Natural killer cell treated with Interleukin-12 subunit alpha and Interleukin-12 subunit beta and Interleukin-15 and Interleukin-18, amount 100 ng/mL, for 72 hours (primary cell): ENCODE results near the gene TCHP. TPM values are rescaled to one million over a fixed set of nuclear protein-coding genes. Genes with fewer than 3 reads are reported as not detected.
A peak's percentile ranks its signal among the peaks of the same experiment; 100 is the strongest.
"Not testable (repeated sequence)": the region's sequence is repeated elsewhere in the genome, so short reads cannot be mapped to it uniquely, and the experiment has no call there.

Source experiments
- ATAC-seq, 2 donors: fragments of 150-1000 bp; cut with Tn5 transposase in 1 of 2; sonication (Bioruptor Pico), chemical (Tn5 transposase) in 1 of 2; 2 replicates each; pipeline ENCODE4 v1.10.0; 2021
- DNase-seq: peaks from one replicate; pipeline ENCODE4 v3.0.0; 2022; ENCODE audit warnings: low spot score
- H3K27ac Mint-ChIP-seq, 2 donors: 1 replicate in 1 of 2; 2 replicates in 1 of 2; pipeline ENCODE4 v1.8.0; 2022; ENCODE audit warnings: mixed read lengths in 2 of 2, mild to moderate bottlenecking in 1 of 2, moderate library complexity in 1 of 2
- H3K27me3 Mint-ChIP-seq, 2 donors: 1 replicate in 1 of 2; 2 replicates in 1 of 2; pipeline ENCODE4 v1.8.0; 2022; ENCODE audit warnings: mixed read lengths in 2 of 2
- H3K36me3 Mint-ChIP-seq: one replicate; pipeline ENCODE4 v1.8.0; 2022; ENCODE audit warnings: mixed read lengths
- H3K4me1 Mint-ChIP-seq, 2 donors: 1 replicate in 1 of 2; 2 replicates in 1 of 2; pipeline ENCODE4 v1.8.0; 2022; ENCODE audit warnings: low read depth in 2 of 2, mixed read lengths in 2 of 2, mild to moderate bottlenecking in 1 of 2
- H3K4me3 Mint-ChIP-seq: one replicate; pipeline ENCODE4 v1.8.0; 2022; ENCODE audit warnings: mixed read lengths
- H3K9me3 Mint-ChIP-seq: 2 replicates; pipeline ENCODE4 v1.8.0; 2022; ENCODE audit warnings: mixed read lengths
- total RNA-seq, 2 donors: library from RNA; stranded (reverse); gene quantifications; one replicate each; pipeline ENCODE4 v1.2.3, GENCODE V29; 2022

The TCHP gene
- total RNA-seq, 2 donors from 2014 or later = 20.5 to 31.1 TPM

DNA sequence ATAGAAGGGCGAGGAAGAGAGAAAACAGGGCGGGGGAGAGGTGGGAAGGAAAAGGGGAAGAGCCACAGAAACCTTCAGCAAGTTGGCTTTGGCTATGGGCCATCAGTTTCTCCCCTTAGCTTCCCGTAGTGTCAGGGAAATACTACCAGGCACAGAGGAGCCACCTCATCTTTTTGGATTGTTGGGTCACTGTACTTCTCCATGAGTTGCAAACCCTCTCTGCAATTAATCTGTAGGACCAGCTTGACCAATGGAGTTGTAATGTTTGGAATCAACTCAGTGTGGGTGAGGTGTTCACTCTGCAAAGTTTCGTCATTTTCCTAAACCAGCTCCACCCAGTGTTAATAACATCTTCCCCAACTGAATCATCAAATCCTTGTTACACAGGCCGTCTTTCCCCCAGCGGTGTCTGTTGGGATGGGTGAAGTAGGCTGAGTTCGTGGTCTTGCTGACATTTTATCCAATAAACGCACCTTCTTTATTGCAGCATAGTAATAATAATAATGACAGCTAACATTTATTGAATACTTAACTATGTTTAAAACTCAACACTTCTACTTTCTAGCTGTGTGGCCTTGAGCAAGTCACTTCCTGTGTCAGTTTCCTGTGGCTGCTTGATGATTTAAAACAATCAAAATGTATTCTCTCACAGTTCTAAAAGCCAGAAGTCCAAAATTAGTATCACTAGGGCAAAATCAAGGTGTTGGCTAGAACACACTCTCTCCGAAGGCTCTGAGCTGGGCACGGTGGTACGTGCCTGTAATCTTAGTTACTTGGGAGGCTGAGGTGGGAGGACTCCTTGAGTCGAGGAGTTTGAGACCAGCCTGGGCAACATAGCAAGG, 11.7 kb upstream of the TCHP start:
- ATAC-seq (peak; percentile 87 to 90), DNase-seq (no peak)
- H3K9me3 Mint-ChIP-seq = no peaks in the 10 kb centered on the region
- peak overlapping the region; percentile 91 for H3K4me3 Mint-ChIP-seq
- no peaks in the 10 kb centered on the region for H3K36me3 Mint-ChIP-seq
- no peaks in the 10 kb centered on the region for H3K27me3 Mint-ChIP-seq
- peak overlapping the region; percentile 92 to 98 for H3K27ac Mint-ChIP-seq
- H3K4me1 Mint-ChIP-seq = peaks cover 41 to 42% of the 10 kb centered on the region in 2 donors

DNA sequence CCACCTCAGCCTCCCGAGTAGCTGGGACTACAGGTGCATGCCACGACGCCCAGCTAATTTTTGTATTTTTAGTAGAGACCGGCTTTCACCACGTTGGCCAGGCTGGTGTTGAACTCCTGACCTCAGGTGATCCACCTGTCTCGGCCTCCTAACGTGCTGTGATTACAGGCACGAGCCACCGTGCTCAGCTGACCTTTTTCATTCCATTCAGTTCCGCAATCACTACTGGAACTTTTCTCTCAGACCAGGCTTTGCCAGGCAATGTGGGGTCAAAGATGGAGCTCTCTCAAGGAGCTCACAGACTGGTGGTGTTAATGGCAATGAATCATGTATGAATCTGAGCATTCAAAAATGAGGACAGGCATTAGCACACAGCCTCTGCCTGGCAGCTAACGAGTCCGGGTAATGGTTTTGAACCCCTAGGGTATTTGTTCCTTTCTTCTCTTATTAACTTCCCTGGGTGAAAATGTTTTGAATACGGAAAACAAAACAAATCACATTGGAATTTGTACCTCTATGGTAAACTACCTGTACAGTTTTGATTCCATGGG, 9.4 kb upstream of the TCHP start:
- Mint-ChIP-seq H3K36me3 (no peaks in the 10 kb centered on the region), H3K9me3 (no peaks in the 10 kb centered on the region), H3K27me3 (no peaks in the 10 kb centered on the region), H3K27ac (peak overlapping the region; percentile 27 to 41), H3K4me3 (no peak overlapping the region), H3K4me1 (peaks cover 44% of the 10 kb centered on the region in 2 donors)
- ATAC-seq (no peak), DNase-seq (no peak)

DNA sequence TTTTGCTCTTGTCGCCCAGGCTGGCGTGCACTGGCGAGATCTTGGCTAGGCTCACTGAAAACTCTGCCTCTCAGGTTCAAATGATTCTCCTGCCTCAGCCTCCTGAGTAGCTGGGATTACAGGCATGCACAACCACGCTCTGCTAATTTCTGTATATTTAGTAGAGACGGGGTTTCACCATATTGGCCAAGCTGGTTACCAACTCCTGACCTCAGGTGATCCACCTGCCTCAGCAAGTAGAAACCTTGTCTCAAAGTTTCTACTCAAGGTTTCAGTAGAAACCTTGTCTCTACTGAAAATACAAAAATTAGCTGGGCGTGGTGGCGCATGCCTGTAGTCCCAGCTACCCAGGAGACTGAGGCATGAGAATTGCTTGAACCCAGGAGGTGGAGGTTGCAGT, 8.3 kb upstream of the TCHP start:
- ATAC-seq, H3K27me3 Mint-ChIP-seq, H3K36me3 Mint-ChIP-seq, DNase-seq, H3K9me3 Mint-ChIP-seq: not testable (repeated sequence)
- H3K4me3 Mint-ChIP-seq = peak overlapping the region; percentile 50
- peaks cover 44% of the 10 kb centered on the region in 2 donors for H3K4me1 Mint-ChIP-seq
- peak overlapping the region; percentile 10 to 48 for H3K27ac Mint-ChIP-seq

DNA sequence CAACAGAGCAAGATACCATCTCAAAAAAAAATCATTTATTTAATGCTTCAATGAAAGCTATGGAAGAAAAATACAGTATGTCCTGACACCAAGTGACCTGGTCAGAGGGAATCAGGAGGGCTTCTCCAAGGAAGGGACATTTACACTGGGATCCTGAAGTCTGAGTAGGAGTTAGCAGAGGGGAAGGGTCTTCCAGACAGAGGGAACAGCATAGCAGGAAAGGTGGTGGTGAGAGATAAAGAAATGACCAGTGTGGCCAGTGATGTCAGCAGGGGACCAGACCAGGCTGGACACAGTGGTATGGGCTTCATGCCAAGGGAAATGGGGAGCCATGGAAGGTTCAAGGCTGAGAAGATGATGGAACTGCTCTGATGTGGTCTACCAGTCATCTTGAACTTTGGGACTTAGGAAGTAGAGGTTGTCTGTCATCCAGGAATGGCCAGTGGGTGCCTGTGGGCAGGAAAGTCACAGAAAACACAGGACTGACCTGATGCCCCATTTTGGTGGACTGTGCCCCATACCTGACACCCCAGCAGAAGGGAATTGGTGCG, 7.8 kb upstream of the TCHP start:
- Mint-ChIP-seq H3K9me3 (no peaks in the 10 kb centered on the region), H3K27ac (peak overlapping the region; percentile 10 to 48), H3K27me3 (no peaks in the 10 kb centered on the region), H3K36me3 (no peaks in the 10 kb centered on the region), H3K4me3 (peak overlapping the region; percentile 50), H3K4me1 (peaks cover 44% of the 10 kb centered on the region in 2 donors)
- DNase-seq (no peak), ATAC-seq (no peak)

DNA sequence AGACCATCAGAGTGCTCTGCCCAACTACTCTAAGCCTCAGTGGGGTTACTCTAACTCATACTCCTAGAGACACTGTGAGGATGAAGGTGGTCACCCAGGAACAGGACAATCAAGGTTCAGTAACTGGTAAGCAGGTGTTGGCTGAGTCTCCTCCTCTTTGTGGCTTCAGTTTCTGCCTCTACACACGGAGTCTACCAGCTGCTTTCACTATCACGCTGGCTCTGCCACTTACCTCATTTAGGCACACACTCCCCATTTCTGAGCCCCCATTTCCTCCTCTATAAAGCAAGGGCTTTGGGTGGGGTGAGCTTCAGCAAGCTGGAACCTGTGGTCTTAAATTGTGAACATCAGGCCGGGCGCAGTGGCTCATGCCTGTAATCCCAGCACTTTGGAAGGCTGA, 7.3 kb upstream of the TCHP start:
- DNase-seq = no peak
- Mint-ChIP-seq H3K36me3 (no peaks in the 10 kb centered on the region), H3K9me3 (no peaks in the 10 kb centered on the region), H3K27me3 (no peaks in the 10 kb centered on the region), H3K4me1 (peaks cover 39% of the 10 kb centered on the region in 2 donors), H3K4me3 (no peak overlapping the region), H3K27ac (peak overlapping the region in 1 of 2 donors; percentile 10)
- peak; percentile 40 to 69 for ATAC-seq

- DNase-seq = no peak
- Mint-ChIP-seq H3K36me3 (no peaks in the 10 kb centered on the region), H3K27me3 (no peaks in the 10 kb centered on the region), H3K9me3 (no peaks in the 10 kb centered on the region), H3K4me1 (peaks cover 32% of the 10 kb centered on the region in 2 donors), H3K27ac (peak overlapping the region in 1 of 2 donors; percentile 10), H3K4me3 (no peak overlapping the region)
- ATAC-seq = no peak
Measured at GRCh38 chr12:109893261-109893995, 6.6 kb upstream of the TCHP start.

DNA sequence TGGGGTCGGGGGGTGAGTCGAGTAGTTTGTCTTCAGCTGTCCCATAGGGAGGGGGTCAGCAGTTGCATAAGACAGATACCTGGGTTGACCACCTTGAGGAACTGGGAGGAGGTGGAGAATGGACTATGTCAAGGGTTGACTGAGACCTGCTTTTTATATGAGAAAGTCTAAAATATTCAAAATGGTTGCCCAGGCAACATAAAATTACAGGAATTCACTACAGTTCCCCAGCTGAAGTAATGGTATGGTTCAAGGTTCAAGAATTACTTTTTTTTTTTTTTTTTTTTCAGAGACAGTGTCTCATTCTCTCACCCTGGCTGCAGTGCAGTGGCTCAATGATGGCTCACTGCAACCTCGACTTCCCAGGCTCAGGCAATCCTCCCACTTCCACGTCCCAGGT, 5.1 kb upstream of the TCHP start:
- H3K36me3 Mint-ChIP-seq = no peaks in the 10 kb centered on the region
- peaks cover 19 to 23% of the 10 kb centered on the region in 2 donors for H3K4me1 Mint-ChIP-seq
- no peak for ATAC-seq
- H3K27me3 Mint-ChIP-seq = no peaks in the 10 kb centered on the region
- no peak for DNase-seq
- no peaks in the 10 kb centered on the region for H3K9me3 Mint-ChIP-seq
- no peak overlapping the region for H3K4me3 Mint-ChIP-seq
- no peak overlapping the region for H3K27ac Mint-ChIP-seq

DNA sequence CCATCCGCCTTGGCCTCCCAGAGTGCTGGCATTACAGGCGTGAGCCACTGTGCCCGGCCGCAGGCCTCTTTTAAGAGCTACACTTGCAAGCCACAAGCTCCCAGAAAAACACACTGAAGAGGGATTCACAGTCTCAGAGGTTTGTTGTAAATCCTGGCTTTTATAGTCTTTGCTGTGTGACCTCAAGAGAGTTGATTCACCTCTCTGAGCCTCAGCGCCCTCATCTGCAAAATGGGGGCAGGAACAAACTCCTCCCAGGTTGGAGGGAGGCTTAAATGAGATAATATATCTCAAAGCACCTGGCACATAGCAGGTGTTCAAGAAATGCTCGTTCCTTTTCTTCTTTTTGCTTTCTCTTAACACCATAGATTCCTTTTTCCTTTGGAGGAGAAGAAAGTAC, 3.9 kb upstream of the TCHP start:
- no peak for DNase-seq
- no peak for ATAC-seq
- Mint-ChIP-seq H3K27me3 (no peaks in the 10 kb centered on the region), H3K36me3 (no peaks in the 10 kb centered on the region), H3K27ac (no peak overlapping the region), H3K4me3 (no peak overlapping the region), H3K4me1 (peaks cover 23 to 34% of the 10 kb centered on the region in 2 donors), H3K9me3 (no peaks in the 10 kb centered on the region)

GRCh38 chr12:109897029-109897428, 3.0 kb upstream of the TCHP start:
- H3K27ac Mint-ChIP-seq = no peak overlapping the region
- H3K27me3 Mint-ChIP-seq = no peaks in the 10 kb centered on the region
- H3K9me3 Mint-ChIP-seq = no peaks in the 10 kb centered on the region
- no peaks in the 10 kb centered on the region for H3K36me3 Mint-ChIP-seq
- H3K4me3 Mint-ChIP-seq = no peak overlapping the region
- DNase-seq (no peak), ATAC-seq (no peak)
- H3K4me1 Mint-ChIP-seq = peaks cover 29 to 40% of the 10 kb centered on the region in 2 donors

- H3K4me3 Mint-ChIP-seq = peak overlapping the region; percentile 100
- H3K36me3 Mint-ChIP-seq, H3K9me3 Mint-ChIP-seq, H3K27me3 Mint-ChIP-seq, ATAC-seq, DNase-seq: not testable (repeated sequence)
- H3K27ac Mint-ChIP-seq = peak overlapping the region; percentile 99
- peaks cover 15 to 25% of the 10 kb centered on the region in 2 donors for H3K4me1 Mint-ChIP-seq
Measured at GRCh38 chr12:109899345-109899744, 729 bp upstream of the TCHP start.

GRCh38 chr12:109900752-109901580, 892 bp downstream of the TCHP start:
- H3K27ac Mint-ChIP-seq = peak overlapping the region; percentile 99
- H3K9me3 Mint-ChIP-seq = no peaks in the 10 kb centered on the region
- peaks cover 15 to 25% of the 10 kb centered on the region in 2 donors for H3K4me1 Mint-ChIP-seq
- H3K27me3 Mint-ChIP-seq = no peaks in the 10 kb centered on the region
- peaks cover 15% of the 10 kb centered on the region for H3K36me3 Mint-ChIP-seq
- DNase-seq (no peak), ATAC-seq (peak in 1 of 2 donors; percentile 21)
- peak overlapping the region; percentile 100 for H3K4me3 Mint-ChIP-seq

DNA sequence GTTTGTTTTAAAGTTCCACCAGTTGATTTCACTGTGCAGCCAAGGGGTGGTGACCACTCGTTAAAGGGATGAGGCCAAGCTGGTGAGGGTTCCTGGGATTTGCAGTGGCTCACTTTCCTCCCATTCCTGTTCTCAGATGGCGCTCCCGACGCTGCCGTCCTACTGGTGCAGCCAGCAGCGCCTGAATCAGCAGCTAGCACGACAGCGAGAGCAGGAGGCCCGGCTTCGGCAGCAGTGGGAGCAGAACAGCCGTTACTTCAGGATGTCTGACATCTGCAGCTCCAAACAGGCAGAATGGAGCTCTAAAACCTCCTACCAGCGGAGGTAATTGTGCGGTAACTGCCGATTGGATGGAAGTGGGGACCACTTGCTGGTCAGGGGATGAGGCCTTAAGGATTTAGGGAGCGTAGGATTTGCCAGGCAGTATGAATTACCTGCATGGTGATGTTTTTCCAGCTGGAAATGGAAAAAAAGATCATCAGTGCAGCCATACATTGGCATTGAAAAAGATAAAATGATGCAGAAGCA, 2.9 kb downstream of the TCHP start:
- H3K9me3 Mint-ChIP-seq = no peaks in the 10 kb centered on the region
- no peak overlapping the region for H3K4me3 Mint-ChIP-seq
- no peaks in the 10 kb centered on the region for H3K27me3 Mint-ChIP-seq
- peaks cover 26% of the 10 kb centered on the region for H3K36me3 Mint-ChIP-seq
- H3K27ac Mint-ChIP-seq = no peak overlapping the region
- DNase-seq (no peak), ATAC-seq (no peak)
- peaks cover 15 to 25% of the 10 kb centered on the region in 2 donors for H3K4me1 Mint-ChIP-seq

DNA sequence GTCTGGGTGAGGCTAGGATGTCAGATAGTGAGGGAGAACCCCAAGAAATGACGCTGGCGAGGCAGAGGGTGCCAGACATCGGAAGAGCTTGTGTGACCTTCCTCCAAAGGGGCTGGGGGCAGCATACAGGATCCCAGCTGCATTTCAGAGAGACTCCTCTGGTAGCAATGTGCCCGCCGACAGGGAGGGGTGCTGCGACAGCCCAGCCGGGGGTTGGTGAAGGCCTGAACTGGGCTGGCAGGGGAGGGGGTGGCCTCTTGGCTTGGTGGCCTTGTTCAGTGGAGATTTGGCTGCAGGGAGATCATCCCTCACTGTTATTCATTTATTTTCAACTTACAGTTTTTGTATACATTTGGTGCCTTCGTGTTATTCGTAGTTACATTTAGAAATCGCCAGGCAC, 5.2 kb downstream of the TCHP start:
- no peak overlapping the region for H3K4me3 Mint-ChIP-seq
- no peak overlapping the region for H3K27ac Mint-ChIP-seq
- ATAC-seq (no peak), DNase-seq (no peak)
- H3K9me3 Mint-ChIP-seq = no peaks in the 10 kb centered on the region
- peaks cover 17 to 19% of the 10 kb centered on the region in 2 donors for H3K4me1 Mint-ChIP-seq
- H3K36me3 Mint-ChIP-seq = peaks cover 36% of the 10 kb centered on the region
- H3K27me3 Mint-ChIP-seq = no peaks in the 10 kb centered on the region
